Activated CD8-positive, alpha-beta T cell treated with anti-CD3 and anti-CD28 coated beads for 36 hours (primary cell): Measurements from ENCODE around the gene RNF152. TPM values are rescaled to one million over a fixed set of nuclear protein-coding genes. Genes with fewer than 3 reads are reported as not detected.

Experiments
- ATAC-seq: fragments of 200-7000 bp; cut with Tn5 transposase; one replicate; pipeline ENCODE4 v1.10.0; 2021; ENCODE audit warnings: mild to moderate bottlenecking, moderate library complexity
- CTCF ChIA-PET: fragments of 350-600 bp; sonication (Branson Sonifier 250); formaldehyde crosslinking; loops from one replicate; lab custom pipeline; 2021; ENCODE audit warnings: antibody characterized with exemption; lab: Charles Lee
- POLR2A ChIA-PET: fragments of 350-600 bp; sonication (Branson Sonifier 250); formaldehyde crosslinking; loops from one replicate; lab custom pipeline; 2021; ENCODE audit warnings: antibody characterized with exemption; lab: Charles Lee
- DNase-seq: peaks from one replicate; pipeline ENCODE4 v3.0.0-alpha.2; 2020
- H3K27ac Mint-ChIP-seq: one replicate; pipeline ENCODE4 v1.8.0; 2021; ENCODE audit warnings: mild to moderate bottlenecking, mixed read lengths
- H3K27me3 Mint-ChIP-seq: one replicate; pipeline ENCODE4 v1.8.0; 2021; ENCODE audit warnings: mixed read lengths
- H3K36me3 Mint-ChIP-seq: one replicate; pipeline ENCODE4 v1.8.0; 2021; ENCODE audit warnings: low read depth, mixed read lengths
- H3K4me1 Mint-ChIP-seq: one replicate; pipeline ENCODE4 v1.8.0; 2021; ENCODE audit warnings: low read depth, mixed read lengths
- H3K4me3 Mint-ChIP-seq: one replicate; pipeline ENCODE4 v1.8.0; 2021; ENCODE audit warnings: mild to moderate bottlenecking, moderate library complexity, mixed read lengths
- H3K9me3 Mint-ChIP-seq: one replicate; pipeline ENCODE4 v1.8.0; 2021; ENCODE audit warnings: mixed read lengths
- intact Hi-C: fragments of 100-400 bp; cut with micrococcal nuclease; formaldehyde crosslinking; loops from one replicate; pipeline ENCODE4 v1.10.0; 2022
- total RNA-seq, 2 experiments: library from RNA; stranded (reverse); gene quantifications; one replicate each; pipeline ENCODE4 v1.2.3, GENCODE V29; 2021
- TF ChIP-seq, protein P1 (sequence below): fragments of 200-600 bp; IDR thresholded peaks from one replicate; pipeline ENCODE4 v1.8.0; 2022; ENCODE audit warnings: antibody characterized with exemption, mild to moderate bottlenecking

The RNF152 gene
- total RNA-seq, 2 experiments from 2014 or later: 0.16 to 0.18 TPM

DNA sequence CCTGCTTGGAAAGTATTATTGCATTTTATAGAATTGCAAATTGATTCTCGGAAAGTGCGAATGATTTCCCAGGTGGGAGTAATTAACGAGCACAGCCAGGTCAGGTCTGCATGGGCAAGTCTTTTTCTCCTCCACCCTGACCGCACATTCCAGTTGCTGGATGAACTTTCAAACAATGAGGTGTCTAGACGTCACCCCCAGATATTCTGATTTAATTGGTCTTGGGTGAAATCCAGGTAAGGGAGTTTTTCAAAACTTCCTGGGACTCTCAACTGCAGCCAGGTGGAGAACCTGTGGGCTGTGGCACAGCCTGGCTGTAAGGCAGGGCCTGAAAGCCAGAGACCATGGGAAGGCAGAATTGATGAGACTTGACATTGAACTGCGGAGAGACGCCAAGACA lies 15.9 kb upstream of the RNF152 start:
- Mint-ChIP-seq H3K27ac (no peak overlapping the region), H3K4me1 (no peaks in the 10 kb centered on the region), H3K9me3 (no peaks in the 10 kb centered on the region), H3K36me3 (no peaks in the 10 kb centered on the region), H3K27me3 (peaks cover 4% of the 10 kb centered on the region), H3K4me3 (no peak overlapping the region)
- intact Hi-C loops: no loop called here
- DNase-seq (no peak), ATAC-seq (no peak)
- TF ChIP-seq, protein P1, sequence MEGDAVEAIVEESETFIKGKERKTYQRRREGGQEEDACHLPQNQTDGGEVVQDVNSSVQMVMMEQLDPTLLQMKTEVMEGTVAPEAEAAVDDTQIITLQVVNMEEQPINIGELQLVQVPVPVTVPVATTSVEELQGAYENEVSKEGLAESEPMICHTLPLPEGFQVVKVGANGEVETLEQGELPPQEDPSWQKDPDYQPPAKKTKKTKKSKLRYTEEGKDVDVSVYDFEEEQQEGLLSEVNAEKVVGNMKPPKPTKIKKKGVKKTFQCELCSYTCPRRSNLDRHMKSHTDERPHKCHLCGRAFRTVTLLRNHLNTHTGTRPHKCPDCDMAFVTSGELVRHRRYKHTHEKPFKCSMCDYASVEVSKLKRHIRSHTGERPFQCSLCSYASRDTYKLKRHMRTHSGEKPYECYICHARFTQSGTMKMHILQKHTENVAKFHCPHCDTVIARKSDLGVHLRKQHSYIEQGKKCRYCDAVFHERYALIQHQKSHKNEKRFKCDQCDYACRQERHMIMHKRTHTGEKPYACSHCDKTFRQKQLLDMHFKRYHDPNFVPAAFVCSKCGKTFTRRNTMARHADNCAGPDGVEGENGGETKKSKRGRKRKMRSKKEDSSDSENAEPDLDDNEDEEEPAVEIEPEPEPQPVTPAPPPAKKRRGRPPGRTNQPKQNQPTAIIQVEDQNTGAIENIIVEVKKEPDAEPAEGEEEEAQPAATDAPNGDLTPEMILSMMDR: no peak
- CTCF ChIA-PET: no interaction called here
- POLR2A ChIA-PET: no interaction called here

DNA sequence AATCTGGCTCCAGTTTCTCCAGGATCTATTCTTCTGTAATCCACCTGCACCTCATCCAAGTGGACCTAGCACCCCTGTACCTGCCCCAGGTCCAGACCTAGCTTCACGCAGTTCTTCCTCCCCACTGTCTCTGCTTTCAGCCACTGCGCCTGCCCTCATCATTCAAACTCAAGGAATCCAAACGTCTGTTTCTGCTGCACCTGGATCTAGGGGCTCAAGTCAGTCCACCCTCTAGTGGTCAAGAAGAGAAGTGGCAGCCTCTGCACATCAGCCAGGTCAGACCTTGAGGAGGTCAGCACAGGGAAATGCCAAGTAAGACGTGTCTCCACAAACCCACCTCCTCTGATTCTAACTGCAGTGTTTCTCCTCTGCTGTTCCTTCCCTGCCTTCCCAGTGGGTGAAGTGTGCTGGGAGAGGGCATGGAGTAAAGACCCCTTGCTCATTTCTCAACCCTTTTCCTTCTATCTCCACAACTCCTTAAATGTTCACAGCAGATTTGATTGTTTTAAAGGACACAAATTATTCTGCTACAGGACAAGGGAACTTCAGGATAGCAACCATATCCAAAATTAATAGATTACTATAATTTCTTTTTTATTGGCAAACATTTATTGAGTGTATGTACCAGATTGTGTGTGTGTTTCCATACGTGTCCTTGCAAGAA lies 8.6 kb upstream of the RNF152 start:
- peak; percentile 94 for ATAC-seq
- TF ChIP-seq, protein P1: peak; percentile 74
- peak; percentile 44 for DNase-seq
- ChIA-PET POLR2A (no interaction called here), CTCF (interaction anchor here (0.6 to 2.7 kb wide), 14 partner anchors 11 to 230 kb away, joined by 3 to 11 read pairs (median 3); no protein-coding TSS in a partner anchor)
- peaks cover 28% of the 10 kb centered on the region for H3K27me3 Mint-ChIP-seq
- H3K4me1 Mint-ChIP-seq: no peaks in the 10 kb centered on the region
- no peak overlapping the region for H3K27ac Mint-ChIP-seq
- no peaks in the 10 kb centered on the region for H3K36me3 Mint-ChIP-seq
- intact Hi-C loops: no loop called here
- no peak overlapping the region for H3K4me3 Mint-ChIP-seq
- H3K9me3 Mint-ChIP-seq: no peaks in the 10 kb centered on the region

DNA sequence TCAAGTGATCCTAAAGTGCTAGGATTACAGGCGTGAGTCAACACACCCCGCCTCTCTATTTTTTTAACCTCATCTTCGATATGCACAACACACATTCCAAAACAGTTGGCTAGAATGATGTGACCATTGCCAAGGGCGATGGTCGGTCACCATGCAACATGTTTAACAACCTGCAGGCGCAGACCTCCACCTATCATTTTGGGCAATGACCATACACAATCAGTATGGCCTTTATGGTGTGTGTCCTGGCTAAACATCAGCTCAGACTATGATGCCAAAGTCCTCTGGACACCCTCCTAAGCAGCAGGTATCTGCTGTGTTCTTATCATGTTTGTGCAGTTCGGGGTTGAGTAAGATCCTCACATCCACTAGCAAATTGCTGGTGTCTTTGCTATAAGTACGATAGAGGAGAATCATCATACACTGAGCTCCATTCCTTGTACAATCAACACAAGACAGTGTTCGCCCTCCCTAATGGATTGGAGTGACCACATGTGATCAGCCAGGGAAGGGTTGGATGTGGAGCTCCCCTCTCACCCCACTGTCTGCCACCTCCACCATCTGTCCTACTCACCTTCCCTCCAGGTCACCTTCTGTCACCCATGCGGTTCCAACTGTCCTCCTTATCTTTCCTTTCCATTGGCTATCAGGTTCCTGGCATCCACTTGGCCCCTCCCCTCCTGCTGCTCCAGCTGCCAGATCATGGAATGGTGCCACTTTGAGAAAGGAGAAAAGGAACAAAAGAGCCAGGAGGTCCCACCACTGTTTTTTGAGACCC lies 7.9 kb upstream of the RNF152 start:
- TF ChIP-seq, protein P1: no peak
- intact Hi-C loops: no loop called here
- Mint-ChIP-seq H3K4me3 (no peak overlapping the region), H3K9me3 (no peaks in the 10 kb centered on the region), H3K27ac (no peak overlapping the region), H3K4me1 (no peaks in the 10 kb centered on the region), H3K36me3 (no peaks in the 10 kb centered on the region), H3K27me3 (peaks cover 30% of the 10 kb centered on the region)
- ChIA-PET POLR2A (interaction anchor here (0.7 kb wide), 1 partner anchor 318 kb away, joined by 3 read pairs; no protein-coding TSS in a partner anchor), CTCF (interaction anchor here (0.6 to 2.7 kb wide), 13 partner anchors 12 to 264 kb away, joined by 3 to 11 read pairs (median 3); no protein-coding TSS in a partner anchor)
- ATAC-seq (no peak), DNase-seq (no peak)

DNA sequence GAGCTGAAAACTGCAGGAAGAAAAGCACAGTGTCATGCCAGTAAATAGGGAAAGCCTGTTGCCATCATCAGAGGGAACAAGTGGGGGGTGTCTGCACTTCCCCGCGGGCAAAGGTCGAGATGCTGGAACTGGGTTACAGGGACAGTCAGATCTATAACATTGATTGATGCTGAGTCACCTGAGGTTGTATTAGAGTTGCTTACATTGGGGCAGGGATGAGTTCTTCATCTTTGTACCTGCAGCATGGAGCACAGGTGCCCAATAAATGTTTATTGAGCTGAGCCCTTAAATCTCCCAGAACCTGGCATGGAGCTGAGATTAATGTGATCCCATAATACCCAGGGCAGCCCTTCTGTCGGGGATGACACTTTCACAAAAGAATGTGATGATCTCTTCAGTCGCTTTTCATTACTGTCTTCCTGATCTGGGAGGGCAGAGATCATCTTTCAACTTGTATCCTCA lies 5.9 kb upstream of the RNF152 start:
- intact Hi-C loops: loop anchor here (10.0 kb wide), 3 partner anchors 134 to 264 kb away; no protein-coding TSS in a partner anchor
- Mint-ChIP-seq H3K4me3 (no peak overlapping the region), H3K36me3 (no peaks in the 10 kb centered on the region), H3K4me1 (peaks cover 3% of the 10 kb centered on the region), H3K27ac (no peak overlapping the region), H3K27me3 (peaks cover 35% of the 10 kb centered on the region), H3K9me3 (no peaks in the 10 kb centered on the region)
- DNase-seq (no peak), ATAC-seq (no peak)
- ChIA-PET CTCF (no interaction called here), POLR2A (no interaction called here)
- TF ChIP-seq, protein P1: no peak
